Naive thymus-derived CD4-positive, alpha-beta T cell (primary cell): Measurements from ENCODE around the gene RIMS3. TPM values are rescaled to one million over a fixed set of nuclear protein-coding genes. Genes with fewer than 3 reads are reported as not detected.

Experiments
- ATAC-seq: fragments of 150-1000 bp; cut with Tn5 transposase; 2 replicates; pipeline ENCODE4 v1.10.0; 2021; ENCODE audit warnings: mild to moderate bottlenecking, moderate library complexity
- CTCF ChIA-PET: fragments of 350-600 bp; sonication (Branson Sonifier 250); formaldehyde crosslinking; loops from one replicate; lab custom pipeline; 2021; ENCODE audit warnings: antibody characterized with exemption; lab: Charles Lee
- POLR2A ChIA-PET: fragments of 350-600 bp; sonication (Branson Sonifier 250); formaldehyde crosslinking; loops from one replicate; lab custom pipeline; 2021; ENCODE audit warnings: antibody characterized with exemption, inconsistent platforms; lab: Charles Lee
- DNase-seq, 9 donors: peaks; one replicate each; pipeline versions ENCODE4 v3.0.0 to v3.0.0-alpha.2; 2020 to 2022; ENCODE audit warnings: mixed read lengths in 1 of 9
- H3K27ac ChIP-seq: one replicate; pipeline ENCODE4 v1.7.0; 2013; ENCODE audit warnings: mild to moderate bottlenecking, low read depth, low read length, moderate library complexity
- H3K27me3 ChIP-seq, 2 donors: one replicate each; pipeline ENCODE4 v1.7.0; 2013; ENCODE audit warnings: low read length in 2 of 2, mild to moderate bottlenecking in 2 of 2, moderate library complexity in 2 of 2; ENCODE audit not compliant: control insufficient read depth in 2 of 2, insufficient read depth in 2 of 2
- H3K36me3 ChIP-seq, 3 experiments: 1 replicate in 2 of 3; 2 replicates in 1 of 3; pipeline ENCODE4 v1.7.0; 2013; ENCODE audit warnings: low read length in 3 of 3, mild to moderate bottlenecking in 3 of 3, moderate library complexity in 1 of 3; ENCODE audit not compliant: insufficient read depth in 3 of 3, control insufficient read depth in 2 of 3
- H3K4me1 ChIP-seq, 2 donors: one replicate each; pipeline ENCODE4 v1.7.0; 2013; ENCODE audit warnings: low read length in 2 of 2, mild to moderate bottlenecking in 2 of 2, moderate library complexity in 1 of 2; ENCODE audit not compliant: control insufficient read depth in 2 of 2, insufficient read depth in 2 of 2
- H3K4me3 ChIP-seq: 2 replicates; pipeline ENCODE4 v1.7.0; 2013; ENCODE audit warnings: mild to moderate bottlenecking, low read length
- H3K9me3 ChIP-seq, 3 experiments: 1 replicate in 2 of 3; 2 replicates in 1 of 3; pipeline ENCODE4 v1.7.0; 2013; ENCODE audit warnings: low read length in 3 of 3; ENCODE audit not compliant: control insufficient read depth in 2 of 3
- H3K27ac Mint-ChIP-seq, 9 donors: one replicate each; pipeline ENCODE4 v1.8.0; 2020 to 2022; ENCODE audit warnings: mixed read lengths in 9 of 9, mild to moderate bottlenecking in 8 of 9, moderate library complexity in 5 of 9, inconsistent platforms in 2 of 9
- H3K27me3 Mint-ChIP-seq, 5 donors: one replicate each; pipeline ENCODE4 v1.8.0; 2021 to 2022; ENCODE audit warnings: mixed read lengths in 5 of 5, mild to moderate bottlenecking in 1 of 5
- H3K36me3 Mint-ChIP-seq, 5 donors: one replicate each; pipeline ENCODE4 v1.8.0; 2020 to 2022; ENCODE audit warnings: mixed read lengths in 5 of 5, mild to moderate bottlenecking in 3 of 5, inconsistent platforms in 1 of 5
- H3K4me1 Mint-ChIP-seq, 7 donors: one replicate each; pipeline ENCODE4 v1.8.0; 2020 to 2022; ENCODE audit warnings: mixed read lengths in 7 of 7, mild to moderate bottlenecking in 3 of 7, inconsistent platforms in 1 of 7
- H3K4me3 Mint-ChIP-seq, 10 donors: one replicate each; pipeline ENCODE4 v1.8.0; 2020 to 2022; ENCODE audit warnings: mild to moderate bottlenecking in 10 of 10, mixed read lengths in 10 of 10, moderate library complexity in 6 of 10, inconsistent platforms in 2 of 10
- H3K9me3 Mint-ChIP-seq, 11 donors: one replicate each; pipeline ENCODE4 v1.8.0; 2020 to 2022; ENCODE audit warnings: mixed read lengths in 11 of 11, mild to moderate bottlenecking in 4 of 11, inconsistent platforms in 1 of 11, moderate library complexity in 1 of 11
- intact Hi-C, 2 donors: fragments of 100-400 bp; cut with micrococcal nuclease; formaldehyde crosslinking; loops; one replicate each; pipeline ENCODE4 v1.15.1; 2023
- polyA plus RNA-seq, 2 donors: library from polyadenylated mRNA; unstranded; fragments of 300-500 nt; fragmentation: Illumina TruSeq; gene quantifications; one replicate each; pipeline ENCODE4 v1.2.3, GENCODE V29; 2021
- total RNA-seq, 6 experiments: library from RNA in 5 of 6; stranded (reverse) in 5 of 6; gene quantifications; 1 replicate in 5 of 6; 2 replicates in 1 of 6; pipeline ENCODE4 v1.2.3 and lab custom pipeline; 2021 to 2026

RIMS3 gene
- total and polyA plus RNA-seq, 7 experiments from 2014 or later = 1.1 to 4.3 (median 2.2) TPM

- H3K9me3 Mint-ChIP-seq = no peaks in the 10 kb centered on the region
- H3K36me3 Mint-ChIP-seq = no peaks in the 10 kb centered on the region
- H3K4me1 Mint-ChIP-seq = peaks cover 0 to 25% (median 16%) of the 10 kb centered on the region in 7 donors
- H3K36me3 ChIP-seq = no peaks in the 10 kb centered on the region
- H3K4me1 ChIP-seq = peaks cover 9% of the 10 kb centered on the region in 2 donors
- peak overlapping the region in 5 of 9 donors; percentile 14 to 77 (median 50) for H3K27ac Mint-ChIP-seq
- no peak overlapping the region for H3K27ac ChIP-seq
- H3K4me3 Mint-ChIP-seq = peak overlapping the region in 2 of 10 donors; percentile 1 to 65
- no peaks in the 10 kb centered on the region for H3K9me3 ChIP-seq
- ATAC-seq = no peak
- ChIA-PET POLR2A (interaction anchor here (2.4 kb wide), 1 partner anchor 29 kb away, joined by 10 read pairs; the partner anchor contains the start of gene NFYC), CTCF (no interaction called here)
- H3K27me3 ChIP-seq = no peaks in the 10 kb centered on the region
- H3K27me3 Mint-ChIP-seq = peaks cover 0 to 5% (median 0%) of the 10 kb centered on the region in 5 donors
- no peak overlapping the region for H3K4me3 ChIP-seq
- intact Hi-C loops = no loop called here
- no peak for DNase-seq
Measured at GRCh38 chr1:40662864-40663263, 2.6 kb downstream of the RIMS3 start.

- H3K36me3 ChIP-seq = no peaks in the 10 kb centered on the region
- H3K9me3 ChIP-seq = no peaks in the 10 kb centered on the region
- H3K4me3 Mint-ChIP-seq = peak overlapping the region in 1 of 10 donors; percentile 46
- no peak overlapping the region for H3K27ac ChIP-seq
- H3K9me3 Mint-ChIP-seq = no peaks in the 10 kb centered on the region
- ChIA-PET CTCF (interaction anchor here (1.1 kb wide), 1 partner anchor 9 kb away, joined by 3 read pairs; no protein-coding TSS in a partner anchor), POLR2A (interaction anchor here (0.5 kb wide), 1 partner anchor 289 kb away, joined by 4 read pairs; no protein-coding TSS in a partner anchor)
- no peak for ATAC-seq
- H3K27ac Mint-ChIP-seq = no peak overlapping the region
- intact Hi-C loops = no loop called here
- no peaks in the 10 kb centered on the region for H3K27me3 ChIP-seq
- H3K4me1 Mint-ChIP-seq = peaks cover 0 to 23% (median 15%) of the 10 kb centered on the region in 7 donors
- H3K27me3 Mint-ChIP-seq = peaks cover 0 to 5% (median 0%) of the 10 kb centered on the region in 5 donors
- H3K4me3 ChIP-seq = no peak overlapping the region
- no peaks in the 10 kb centered on the region for H3K36me3 Mint-ChIP-seq
- no peak for DNase-seq
- peaks cover 9% of the 10 kb centered on the region in 2 donors for H3K4me1 ChIP-seq
Measured at GRCh38 chr1:40662151-40662550, 3.3 kb downstream of the RIMS3 start.

- no peaks in the 10 kb centered on the region for H3K36me3 Mint-ChIP-seq
- CTCF ChIA-PET = interaction anchor here (1.1 kb wide), 1 partner anchor 9 kb away, joined by 3 read pairs; no protein-coding TSS in a partner anchor
- ATAC-seq (no peak), DNase-seq (no peak)
- H3K27me3 Mint-ChIP-seq = peaks cover 0 to 5% (median 0%) of the 10 kb centered on the region in 5 donors
- Histone ChIP-seq H3K4me3 (no peak overlapping the region), H3K4me1 (peaks cover 9% of the 10 kb centered on the region in 2 donors), H3K36me3 (no peaks in the 10 kb centered on the region), H3K27me3 (no peaks in the 10 kb centered on the region), H3K27ac (no peak overlapping the region), H3K9me3 (no peaks in the 10 kb centered on the region)
- H3K9me3 Mint-ChIP-seq = no peaks in the 10 kb centered on the region
- H3K4me3 Mint-ChIP-seq = no peak overlapping the region
- H3K4me1 Mint-ChIP-seq = peaks cover 0 to 23% (median 15%) of the 10 kb centered on the region in 7 donors
- intact Hi-C loops = no loop called here
- no peak overlapping the region for H3K27ac Mint-ChIP-seq
- POLR2A ChIA-PET = interaction anchor here (0.5 kb wide), 1 partner anchor 289 kb away, joined by 4 read pairs; no protein-coding TSS in a partner anchor
Measured at GRCh38 chr1:40661678-40662077, 3.8 kb downstream of the RIMS3 start.

GRCh38 chr1:40659649-40659947 is 5.9 kb downstream of the RIMS3 start:
- peaks cover 3 to 5% (median 4%) of the 10 kb centered on the region in 5 donors for H3K27me3 Mint-ChIP-seq
- no peak overlapping the region for H3K27ac ChIP-seq
- H3K9me3 Mint-ChIP-seq = no peaks in the 10 kb centered on the region
- no peak overlapping the region for H3K4me3 Mint-ChIP-seq
- no peaks in the 10 kb centered on the region for H3K36me3 ChIP-seq
- H3K27me3 ChIP-seq = no peaks in the 10 kb centered on the region
- no peak overlapping the region for H3K27ac Mint-ChIP-seq
- no peak overlapping the region for H3K4me3 ChIP-seq
- DNase-seq (no peak), ATAC-seq (no peak)
- peaks cover 2 to 15% (median 6%) of the 10 kb centered on the region in 7 donors for H3K4me1 Mint-ChIP-seq
- no peaks in the 10 kb centered on the region for H3K36me3 Mint-ChIP-seq
- POLR2A ChIA-PET = interaction anchor here (0.6 kb wide), 1 partner anchor 160 kb away, joined by 3 read pairs; no protein-coding TSS in a partner anchor
- H3K9me3 ChIP-seq = no peaks in the 10 kb centered on the region
- intact Hi-C loops = no loop called here
- H3K4me1 ChIP-seq = no peaks in the 10 kb centered on the region
- CTCF ChIA-PET = no interaction called here

GRCh38 chr1:40658751-40659648 is 6.5 kb downstream of the RIMS3 start:
- ATAC-seq (no peak), DNase-seq (no peak)
- Histone ChIP-seq H3K9me3 (no peaks in the 10 kb centered on the region), H3K4me3 (no peak overlapping the region), H3K27me3 (no peaks in the 10 kb centered on the region), H3K36me3 (no peaks in the 10 kb centered on the region), H3K27ac (no peak overlapping the region), H3K4me1 (no peaks in the 10 kb centered on the region)
- H3K4me1 Mint-ChIP-seq = peaks cover 4 to 12% (median 6%) of the 10 kb centered on the region in 7 donors
- intact Hi-C loops = no loop called here
- ChIA-PET POLR2A (interaction anchor here (0.6 to 0.9 kb wide), 2 partner anchors 161 to 335 kb away, joined by 3 to 4 read pairs; no protein-coding TSS in a partner anchor), CTCF (no interaction called here)
- H3K27ac Mint-ChIP-seq = no peak overlapping the region
- no peaks in the 10 kb centered on the region for H3K36me3 Mint-ChIP-seq
- no peak overlapping the region for H3K4me3 Mint-ChIP-seq
- no peaks in the 10 kb centered on the region for H3K9me3 Mint-ChIP-seq
- peaks cover 5 to 9% (median 8%) of the 10 kb centered on the region in 5 donors for H3K27me3 Mint-ChIP-seq

GRCh38 chr1:40657046-40657445 is 8.4 kb downstream of the RIMS3 start:
- H3K27me3 Mint-ChIP-seq = peaks cover 5 to 9% (median 8%) of the 10 kb centered on the region in 5 donors
- POLR2A ChIA-PET = no interaction called here

More at GRCh38 chr1:40657046-40657445, 8.4 kb downstream of the RIMS3 start:
- Histone ChIP-seq H3K27ac (no peak overlapping the region), H3K4me3 (no peak overlapping the region), H3K27me3 (no peaks in the 10 kb centered on the region), H3K4me1 (no peaks in the 10 kb centered on the region), H3K9me3 (no peaks in the 10 kb centered on the region), H3K36me3 (no peaks in the 10 kb centered on the region)
- H3K27ac Mint-ChIP-seq = no peak overlapping the region
- no peaks in the 10 kb centered on the region for H3K36me3 Mint-ChIP-seq
- H3K4me1 Mint-ChIP-seq = peaks cover 0 to 6% (median 0%) of the 10 kb centered on the region in 7 donors
- CTCF ChIA-PET = no interaction called here
- intact Hi-C loops = no loop called here
- no peak for ATAC-seq
- DNase-seq = no peak
- no peaks in the 10 kb centered on the region for H3K9me3 Mint-ChIP-seq
- H3K4me3 Mint-ChIP-seq = no peak overlapping the region
